Astrocyte (in vitro differentiated cells and primary cell): ENCODE results near the gene BEND6. TPM values are rescaled to one million over a fixed set of nuclear protein-coding genes. Genes with fewer than 3 reads are reported as not detected.

Experiments used
- DNase-seq: peaks from one replicate; pipeline ENCODE4 v3.0.0-alpha.2; 2010; ENCODE audit warnings: low read depth
- FAIRE-seq: peaks from 2 replicates; lab custom pipeline; 2011; peaks lifted over from hg19 to GRCh38; lab: Jason Lieb, UNC
- H2AFZ ChIP-seq: 2 replicates; pipeline ENCODE4 v1.6.0; 2012; ENCODE audit warnings: low read depth, low read length, inconsistent platforms
- H3K27ac ChIP-seq: 2 replicates; pipeline ENCODE4 v1.5.1; 2011; ENCODE audit warnings: low read depth, low read length, inconsistent platforms
- H3K27me3 ChIP-seq: 2 replicates; pipeline ENCODE4 v1.6.0; 2011; ENCODE audit warnings: low read length, inconsistent platforms; ENCODE audit not compliant: insufficient read depth
- H3K36me3 ChIP-seq: 2 replicates; pipeline ENCODE4 v1.5.1; 2011; ENCODE audit warnings: low read length, inconsistent platforms; ENCODE audit not compliant: insufficient read depth
- H3K4me1 ChIP-seq: 2 replicates; pipeline ENCODE4 v1.5.1; 2011; ENCODE audit warnings: low read length, inconsistent platforms; ENCODE audit not compliant: insufficient read depth
- H3K4me2 ChIP-seq: 2 replicates; pipeline ENCODE4 v1.6.0; 2012; ENCODE audit warnings: low read length, inconsistent platforms
- H3K4me3 ChIP-seq: 2 replicates; pipeline ENCODE4 v1.5.1; 2011; ENCODE audit warnings: low read depth, mild to moderate bottlenecking, low read length, inconsistent platforms; ENCODE audit not compliant: insufficient read depth
- H3K79me2 ChIP-seq: 2 replicates; pipeline ENCODE4 v1.6.0; 2012; ENCODE audit warnings: mild to moderate bottlenecking, low read length, inconsistent platforms; ENCODE audit not compliant: insufficient read depth
- H3K9ac ChIP-seq: 2 replicates; pipeline ENCODE4 v1.6.0; 2012; ENCODE audit warnings: mild to moderate bottlenecking, low read length, inconsistent platforms
- H3K9me3 ChIP-seq: 2 replicates; pipeline ENCODE4 v1.5.1; 2012; ENCODE audit warnings: low read depth, mild to moderate bottlenecking, low read length, inconsistent platforms; ENCODE audit not compliant: insufficient read depth
- H4K20me1 ChIP-seq: 2 replicates; pipeline ENCODE4 v1.6.0; 2012; ENCODE audit warnings: low read length, inconsistent platforms; ENCODE audit not compliant: insufficient read depth
- H3K27ac Mint-ChIP-seq: one replicate; pipeline ENCODE4 v1.8.0; 2021; ENCODE audit warnings: mild to moderate bottlenecking, mixed read lengths; ENCODE audit not compliant: unreplicated experiment
- H3K27me3 Mint-ChIP-seq: one replicate; pipeline ENCODE4 v1.8.0; 2021; ENCODE audit warnings: low read depth, mixed read lengths; ENCODE audit not compliant: unreplicated experiment
- H3K36me3 Mint-ChIP-seq: one replicate; pipeline ENCODE4 v1.8.0; 2021; ENCODE audit warnings: low read depth, mixed read lengths; ENCODE audit not compliant: unreplicated experiment
- H3K4me1 Mint-ChIP-seq: one replicate; pipeline ENCODE4 v1.8.0; 2021; ENCODE audit warnings: low read depth, mixed read lengths; ENCODE audit not compliant: unreplicated experiment
- H3K4me3 Mint-ChIP-seq: one replicate; pipeline ENCODE4 v1.8.0; 2021; ENCODE audit warnings: mild to moderate bottlenecking, moderate library complexity, mixed read lengths; ENCODE audit not compliant: unreplicated experiment
- H3K9me3 Mint-ChIP-seq: one replicate; pipeline ENCODE4 v1.8.0; 2021; ENCODE audit warnings: mild to moderate bottlenecking, mixed read lengths; ENCODE audit not compliant: unreplicated experiment
- EZH2 ChIP-seq: IDR thresholded peaks from 2 replicates; pipeline ENCODE4 v1.6.1; 2012; ENCODE audit warnings: mild to moderate bottlenecking, low read length, inconsistent platforms; ENCODE audit not compliant: insufficient read depth
- total RNA-seq: library from RNA; stranded (reverse); gene quantifications from 2 replicates; pipeline ENCODE4 v1.2.1, GENCODE V29; 2021
- TF ChIP-seq, protein P1 (sequence below): IDR thresholded peaks from 2 replicates; pipeline ENCODE4 v1.5.1; 2011; ENCODE audit warnings: low read depth, mild to moderate bottlenecking, inconsistent platforms, low read length, moderate library complexity; ENCODE audit not compliant: insufficient read depth

BEND6 gene
- total RNA-seq, 1 donor from 2014 or later = 8.3 TPM

DNA sequence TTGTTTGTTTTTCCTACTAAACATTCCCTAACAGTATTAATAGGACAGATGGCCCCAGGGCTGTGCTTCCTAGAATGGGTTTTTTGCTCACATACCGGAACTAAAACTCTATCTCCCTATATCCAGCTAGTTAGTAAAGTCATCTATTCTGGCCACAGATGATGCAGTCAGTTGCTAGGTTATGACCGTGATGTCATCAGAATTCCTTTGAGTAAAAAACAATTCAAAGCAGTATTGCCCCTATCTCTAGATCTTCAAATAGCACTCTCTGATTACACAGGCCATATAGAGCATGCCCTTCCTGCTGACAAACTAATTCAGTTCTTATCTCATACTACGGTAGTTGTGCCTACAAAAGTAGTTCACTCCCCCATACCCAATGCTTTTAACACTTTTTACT lies 117.2 kb downstream of the BEND6 start:
- Histone ChIP-seq H3K36me3 (no peaks in the 10 kb centered on the region), H3K4me2 (no peak overlapping the region), H3K9me3 (no peaks in the 10 kb centered on the region), H3K9ac (no peak overlapping the region), H3K79me2 (no peaks in the 10 kb centered on the region), H3K27ac (no peak overlapping the region), H3K27me3 (no peaks in the 10 kb centered on the region), H2AFZ (no peak overlapping the region), H4K20me1 (no peaks in the 10 kb centered on the region), H3K4me3 (no peak overlapping the region), H3K4me1 (peaks cover 9% of the 10 kb centered on the region)
- Mint-ChIP-seq H3K36me3 (peaks cover 4% of the 10 kb centered on the region), H3K27me3 (no peaks in the 10 kb centered on the region), H3K4me1 (no peaks in the 10 kb centered on the region), H3K9me3 (no peaks in the 10 kb centered on the region), H3K4me3 (no peak overlapping the region), H3K27ac (no peak overlapping the region)
- FAIRE-seq (no peak), DNase-seq (no peak)
- TF ChIP-seq, protein P1, sequence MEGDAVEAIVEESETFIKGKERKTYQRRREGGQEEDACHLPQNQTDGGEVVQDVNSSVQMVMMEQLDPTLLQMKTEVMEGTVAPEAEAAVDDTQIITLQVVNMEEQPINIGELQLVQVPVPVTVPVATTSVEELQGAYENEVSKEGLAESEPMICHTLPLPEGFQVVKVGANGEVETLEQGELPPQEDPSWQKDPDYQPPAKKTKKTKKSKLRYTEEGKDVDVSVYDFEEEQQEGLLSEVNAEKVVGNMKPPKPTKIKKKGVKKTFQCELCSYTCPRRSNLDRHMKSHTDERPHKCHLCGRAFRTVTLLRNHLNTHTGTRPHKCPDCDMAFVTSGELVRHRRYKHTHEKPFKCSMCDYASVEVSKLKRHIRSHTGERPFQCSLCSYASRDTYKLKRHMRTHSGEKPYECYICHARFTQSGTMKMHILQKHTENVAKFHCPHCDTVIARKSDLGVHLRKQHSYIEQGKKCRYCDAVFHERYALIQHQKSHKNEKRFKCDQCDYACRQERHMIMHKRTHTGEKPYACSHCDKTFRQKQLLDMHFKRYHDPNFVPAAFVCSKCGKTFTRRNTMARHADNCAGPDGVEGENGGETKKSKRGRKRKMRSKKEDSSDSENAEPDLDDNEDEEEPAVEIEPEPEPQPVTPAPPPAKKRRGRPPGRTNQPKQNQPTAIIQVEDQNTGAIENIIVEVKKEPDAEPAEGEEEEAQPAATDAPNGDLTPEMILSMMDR = no peak

DNA sequence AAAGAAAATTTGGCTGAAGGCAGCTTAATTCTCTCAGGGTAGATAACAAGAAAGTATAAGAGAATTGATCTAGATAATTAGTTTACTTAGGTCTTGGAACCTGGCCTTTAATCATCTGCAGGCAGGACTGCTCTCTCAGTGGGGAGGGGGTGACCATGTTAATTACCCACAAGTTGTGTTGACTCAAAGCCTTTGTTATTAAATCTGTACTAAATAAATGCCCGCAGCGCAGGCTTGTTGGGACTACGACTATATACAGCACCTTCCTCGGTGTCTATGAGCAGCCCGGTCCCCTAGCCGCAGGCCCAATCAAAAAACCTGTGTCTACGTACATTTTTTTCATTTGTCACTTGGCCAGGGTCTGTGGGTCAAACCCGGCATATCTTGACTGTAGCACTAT lies 119.5 kb downstream of the BEND6 start:
- Histone ChIP-seq H3K27me3 (no peaks in the 10 kb centered on the region), H3K36me3 (no peaks in the 10 kb centered on the region), H3K27ac (no peak overlapping the region), H3K79me2 (no peaks in the 10 kb centered on the region), H3K4me3 (no peak overlapping the region), H2AFZ (no peak overlapping the region), H3K9me3 (no peaks in the 10 kb centered on the region), H4K20me1 (no peaks in the 10 kb centered on the region), H3K9ac (no peak overlapping the region), H3K4me2 (no peak overlapping the region), H3K4me1 (no peaks in the 10 kb centered on the region)
- Mint-ChIP-seq H3K27ac (no peak overlapping the region), H3K9me3 (no peaks in the 10 kb centered on the region), H3K27me3 (no peaks in the 10 kb centered on the region), H3K4me1 (no peaks in the 10 kb centered on the region), H3K4me3 (no peak overlapping the region), H3K36me3 (peaks cover 4% of the 10 kb centered on the region)
- DNase-seq = no peak
- TF ChIP-seq, protein P1 = no peak
- TF ChIP-seq EZH2 = no peak
- FAIRE-seq = no peak

DNA sequence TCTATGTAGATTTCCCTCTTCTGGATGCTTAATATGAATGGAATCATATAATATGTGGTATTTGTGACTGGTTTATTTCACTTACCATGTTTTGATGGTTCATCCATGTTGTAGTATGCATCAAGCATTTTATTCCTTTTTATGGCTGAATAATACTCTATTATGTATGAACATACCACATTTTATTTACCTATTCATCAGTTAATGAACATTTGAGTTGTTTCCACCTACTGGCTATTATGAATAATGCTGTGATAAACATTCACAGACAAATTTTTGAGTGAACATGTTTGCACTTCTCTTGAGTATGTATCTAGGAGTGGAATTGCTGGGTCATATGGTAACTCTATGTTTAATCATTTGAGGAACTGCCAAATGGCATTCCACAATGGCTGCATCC lies 120.2 kb downstream of the BEND6 start:
- H3K9me3 Mint-ChIP-seq = no peaks in the 10 kb centered on the region
- Histone ChIP-seq H3K4me1 (no peaks in the 10 kb centered on the region), H2AFZ (no peak overlapping the region), H3K4me3 (no peak overlapping the region), H3K27me3 (no peaks in the 10 kb centered on the region), H3K4me2 (no peak overlapping the region), H3K9ac (no peak overlapping the region), H3K79me2 (no peaks in the 10 kb centered on the region), H3K9me3 (no peaks in the 10 kb centered on the region), H3K36me3 (no peaks in the 10 kb centered on the region), H3K27ac (no peak overlapping the region), H4K20me1 (no peaks in the 10 kb centered on the region)
- H3K36me3 Mint-ChIP-seq = peaks cover 4% of the 10 kb centered on the region
- H3K4me1 Mint-ChIP-seq = no peaks in the 10 kb centered on the region
- no peak overlapping the region for H3K4me3 Mint-ChIP-seq
- H3K27ac Mint-ChIP-seq = no peak overlapping the region
- H3K27me3 Mint-ChIP-seq = no peaks in the 10 kb centered on the region
- TF ChIP-seq EZH2 = no peak
- TF ChIP-seq, protein P1 = no peak
- no peak for DNase-seq
- no peak for FAIRE-seq

Other genes with a start within 250 kb of the BEND6 start
- gene KIAA1586, start 91.6 kb downstream of the BEND6 start, total RNA-seq = 16.6 and 17.6 TPM in 2 replicates
- gene ZNF451, start 135.1 kb downstream of the BEND6 start, total RNA-seq = 61.5 and 69.3 TPM in 2 replicates
- gene BAG2, start 217.2 kb downstream of the BEND6 start, total RNA-seq = 8.9 and 9.7 TPM in 2 replicates